ENCODE data around the gene SYT5. TPM values are rescaled to one million over a fixed set of nuclear protein-coding genes. Genes with fewer than 3 reads are reported as not detected.

The SYT5 gene
- polyA plus RNA-seq, 1 donor (not counting 4 experiments of a cell fraction or from before 2014, with no cell fraction given) = 0.33 TPM

- H3K9me1 ChIP-seq (ENCODE audit: control insufficient read depth, extremely low read depth, insufficient read depth, low read length) = no peaks in the 10 kb centered on the region
- no peaks in the 10 kb centered on the region for H3K9me3 ChIP-seq (ENCODE audit: control insufficient read depth, low read depth, low read length)
- H4K20me1 ChIP-seq (ENCODE audit: control insufficient read depth, extremely low read depth, insufficient read depth, low read length) = no peaks in the 10 kb centered on the region
- no peak overlapping the region for H3K9ac ChIP-seq (ENCODE audit: control insufficient read depth, extremely low read depth, insufficient read depth, low read length)
- no peak overlapping the region for H3K4me2 ChIP-seq (ENCODE audit: control insufficient read depth, extremely low read depth, insufficient read depth, low read depth, low read length)
- no peak for FAIRE-seq
- no peak for DNase-seq (ENCODE audit: low read depth, low spot score)
- H2AFZ ChIP-seq (ENCODE audit: control insufficient read depth, low read length) = no peak overlapping the region
- H3K79me2 ChIP-seq (ENCODE audit: control insufficient read depth, insufficient read depth, low read length) = no peaks in the 10 kb centered on the region
- H3K27me3 ChIP-seq (ENCODE audit: control insufficient read depth, extremely low read depth, insufficient read depth, low read length) = no peaks in the 10 kb centered on the region
- no peak for TF ChIP-seq EZH2 (IDR thresholded peaks at IDR 0.05; ENCODE audit: low read length)
- no peak for TF ChIP-seq CTCF (optimal IDR thresholded peaks at IDR 0.05 in 1 of 3, IDR thresholded peaks at IDR 0.05 in 1 of 3, conservative IDR thresholded peaks at IDR 0.05 in 1 of 3; ENCODE audit: extremely low read depth in 1 of 3, insufficient read depth in 2 of 3, low read length in 3 of 3)
- peaks cover 7% of the 10 kb centered on the region for H3K4me1 ChIP-seq (ENCODE audit: control insufficient read depth, extremely low read depth, insufficient read depth, low read length)
- H3K4me3 ChIP-seq (ENCODE audit: control insufficient read depth in 2 of 3, extremely low read depth in 1 of 3, insufficient read depth in 2 of 3, low read depth in 1 of 3, low read length in 3 of 3) = no peak overlapping the region
- H3K27ac ChIP-seq (ENCODE audit: control insufficient read depth, insufficient read depth, low read length) = no peak overlapping the region
- dilution Hi-C loops (cut with MboI; ENCODE audit: extremely low pct_ligation_motif_present, low sequenced_read_pairs) = no loop called here
- H3K36me3 ChIP-seq (ENCODE audit: control insufficient read depth in 2 of 2, extremely low read depth in 1 of 2, insufficient read depth in 2 of 2, low read length in 2 of 2) = no peaks in the 10 kb centered on the region
Observed at GRCh38 chr19:55193481-55193880, 13.4 kb upstream of the SYT5 start.

- no peaks in the 10 kb centered on the region for H3K36me3 ChIP-seq (ENCODE audit: control insufficient read depth in 2 of 2, extremely low read depth in 1 of 2, insufficient read depth in 2 of 2, low read length in 2 of 2)
- peak overlapping the region; percentile 89 for H3K27ac ChIP-seq (ENCODE audit: control insufficient read depth, insufficient read depth, low read length)
- DNase-seq (ENCODE audit: low read depth, low spot score) (peak; percentile 98), FAIRE-seq (peak; percentile 100)
- H3K9me3 ChIP-seq (ENCODE audit: control insufficient read depth, low read depth, low read length) = no peaks in the 10 kb centered on the region
- H3K9me1 ChIP-seq (ENCODE audit: control insufficient read depth, extremely low read depth, insufficient read depth, low read length) = no peaks in the 10 kb centered on the region
- no peaks in the 10 kb centered on the region for H3K27me3 ChIP-seq (ENCODE audit: control insufficient read depth, extremely low read depth, insufficient read depth, low read length)
- no peaks in the 10 kb centered on the region for H4K20me1 ChIP-seq (ENCODE audit: control insufficient read depth, extremely low read depth, insufficient read depth, low read length)
- no peak overlapping the region for H3K9ac ChIP-seq (ENCODE audit: control insufficient read depth, extremely low read depth, insufficient read depth, low read length)
- dilution Hi-C loops (cut with MboI; ENCODE audit: extremely low pct_ligation_motif_present, low sequenced_read_pairs) = no loop called here
- no peak overlapping the region for H2AFZ ChIP-seq (ENCODE audit: control insufficient read depth, low read length)
- no peak for TF ChIP-seq EZH2 (IDR thresholded peaks at IDR 0.05; ENCODE audit: low read length)
- no peak for TF ChIP-seq CTCF (optimal IDR thresholded peaks at IDR 0.05 in 1 of 3, IDR thresholded peaks at IDR 0.05 in 1 of 3, conservative IDR thresholded peaks at IDR 0.05 in 1 of 3; ENCODE audit: extremely low read depth in 1 of 3, insufficient read depth in 2 of 3, low read length in 3 of 3)
- H3K79me2 ChIP-seq (ENCODE audit: control insufficient read depth, insufficient read depth, low read length) = no peaks in the 10 kb centered on the region
- H3K4me3 ChIP-seq (ENCODE audit: control insufficient read depth in 2 of 3, extremely low read depth in 1 of 3, insufficient read depth in 2 of 3, low read depth in 1 of 3, low read length in 3 of 3) = no peak overlapping the region
- H3K4me1 ChIP-seq (ENCODE audit: control insufficient read depth, extremely low read depth, insufficient read depth, low read length) = peaks cover 8% of the 10 kb centered on the region
- peak overlapping the region; percentile 33 for H3K4me2 ChIP-seq (ENCODE audit: control insufficient read depth, extremely low read depth, insufficient read depth, low read depth, low read length)
Observed at GRCh38 chr19:55189403-55189835, 9.3 kb upstream of the SYT5 start.

Measured in keratinocyte (primary cell).